ENCODE data around the gene ZKSCAN1.

The ZKSCAN1 gene

DNA sequence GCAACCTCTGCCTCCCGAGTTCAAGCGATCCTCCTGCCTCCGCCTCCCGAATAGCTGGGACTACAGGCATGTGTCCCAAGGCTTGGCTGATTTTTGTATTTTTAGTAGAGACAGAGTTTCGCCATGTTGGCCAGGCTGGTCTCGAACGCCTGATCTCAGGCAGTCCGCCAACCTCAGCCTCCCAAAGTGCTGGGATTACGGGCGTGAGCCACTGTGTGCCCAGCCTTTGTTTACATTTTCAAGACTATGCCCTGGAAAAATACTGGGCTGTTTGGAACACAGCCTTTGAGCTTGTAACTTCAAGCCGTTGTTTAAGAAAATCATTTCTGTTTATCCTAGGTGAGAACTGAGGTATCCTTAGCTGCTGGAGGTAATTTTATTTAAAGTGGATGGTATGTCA, 1.9 kb downstream of the ZKSCAN1 start:
- TF ChIP-seq, protein P1, sequence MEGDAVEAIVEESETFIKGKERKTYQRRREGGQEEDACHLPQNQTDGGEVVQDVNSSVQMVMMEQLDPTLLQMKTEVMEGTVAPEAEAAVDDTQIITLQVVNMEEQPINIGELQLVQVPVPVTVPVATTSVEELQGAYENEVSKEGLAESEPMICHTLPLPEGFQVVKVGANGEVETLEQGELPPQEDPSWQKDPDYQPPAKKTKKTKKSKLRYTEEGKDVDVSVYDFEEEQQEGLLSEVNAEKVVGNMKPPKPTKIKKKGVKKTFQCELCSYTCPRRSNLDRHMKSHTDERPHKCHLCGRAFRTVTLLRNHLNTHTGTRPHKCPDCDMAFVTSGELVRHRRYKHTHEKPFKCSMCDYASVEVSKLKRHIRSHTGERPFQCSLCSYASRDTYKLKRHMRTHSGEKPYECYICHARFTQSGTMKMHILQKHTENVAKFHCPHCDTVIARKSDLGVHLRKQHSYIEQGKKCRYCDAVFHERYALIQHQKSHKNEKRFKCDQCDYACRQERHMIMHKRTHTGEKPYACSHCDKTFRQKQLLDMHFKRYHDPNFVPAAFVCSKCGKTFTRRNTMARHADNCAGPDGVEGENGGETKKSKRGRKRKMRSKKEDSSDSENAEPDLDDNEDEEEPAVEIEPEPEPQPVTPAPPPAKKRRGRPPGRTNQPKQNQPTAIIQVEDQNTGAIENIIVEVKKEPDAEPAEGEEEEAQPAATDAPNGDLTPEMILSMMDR (conservative IDR thresholded peaks at IDR 0.05; ENCODE audit: low read depth, low read length): no peak
- no peak overlapping the region for H3K4me3 ChIP-seq (ENCODE audit: low read depth, low read length)
- DNase-seq (ENCODE audit: low read depth): no peak

DNA sequence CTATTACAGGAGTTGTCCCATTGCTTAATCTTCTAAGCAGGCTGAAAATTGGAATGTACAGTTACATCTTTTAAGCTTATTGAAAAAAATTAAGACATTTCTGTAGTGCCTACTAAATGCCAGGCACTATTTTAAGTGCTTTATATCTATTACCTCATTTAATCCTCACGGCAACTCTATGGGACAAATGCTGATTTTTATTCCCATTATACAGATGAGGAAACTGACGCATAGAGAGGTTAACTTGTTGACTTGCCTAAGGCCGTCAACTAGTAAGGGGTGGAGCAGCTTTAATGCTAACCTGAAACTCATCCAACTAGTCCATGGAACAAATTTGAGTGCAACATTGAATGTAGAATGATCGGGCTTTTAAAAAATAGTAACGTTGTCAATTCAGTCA, 2.5 kb downstream of the ZKSCAN1 start:
- TF ChIP-seq, protein P1 (conservative IDR thresholded peaks at IDR 0.05; ENCODE audit: low read depth, low read length): no peak
- DNase-seq (ENCODE audit: low read depth): no peak
- no peak overlapping the region for H3K4me3 ChIP-seq (ENCODE audit: low read depth, low read length)

DNA sequence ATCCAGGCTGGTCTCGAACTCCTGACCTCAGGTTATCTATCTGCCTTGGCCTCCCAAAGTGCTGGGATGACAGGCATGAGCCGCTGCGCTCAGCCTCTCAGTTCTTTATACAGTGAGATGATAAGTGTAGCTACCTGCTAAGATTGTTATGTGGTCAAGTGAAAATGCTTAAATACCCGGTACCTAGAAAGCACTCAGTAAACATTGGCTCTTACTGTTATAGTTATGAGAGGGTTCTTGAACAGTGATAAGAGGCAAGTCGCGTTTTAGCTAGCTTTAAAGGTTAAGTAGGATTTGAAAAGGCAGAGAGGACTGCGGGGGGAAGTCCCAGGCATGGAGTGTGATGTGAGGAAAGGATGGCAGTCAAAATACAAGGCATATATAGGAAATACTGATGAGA, 4.5 kb downstream of the ZKSCAN1 start:
- no peak overlapping the region for H3K4me3 ChIP-seq (ENCODE audit: low read depth, low read length)
- DNase-seq (ENCODE audit: low read depth): no peak
- TF ChIP-seq, protein P1 (conservative IDR thresholded peaks at IDR 0.05; ENCODE audit: low read depth, low read length): no peak

DNA sequence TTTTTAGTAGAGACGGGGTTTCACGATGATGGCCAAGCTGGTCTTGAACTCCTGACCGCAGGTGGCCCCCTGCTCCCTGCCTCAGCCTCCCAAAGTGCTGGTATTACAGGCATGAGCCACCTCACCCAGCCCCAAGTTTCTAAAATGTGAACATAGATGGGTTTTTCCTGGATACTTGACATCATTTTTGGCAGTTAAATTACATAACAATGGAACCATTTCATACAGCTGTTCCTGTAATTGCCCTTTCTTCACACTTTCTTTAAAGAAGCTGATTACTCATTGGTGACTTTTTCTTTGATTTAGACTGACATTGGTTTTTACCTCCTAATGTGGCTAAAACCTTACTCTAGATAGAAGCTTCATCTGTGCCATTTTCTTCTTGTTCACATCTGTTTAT, 5.9 kb downstream of the ZKSCAN1 start:
- no peak overlapping the region for H3K4me3 ChIP-seq (ENCODE audit: low read depth, low read length)
- TF ChIP-seq, protein P1 (conservative IDR thresholded peaks at IDR 0.05; ENCODE audit: low read depth, low read length): no peak
- DNase-seq (ENCODE audit: low read depth): no peak

DNA sequence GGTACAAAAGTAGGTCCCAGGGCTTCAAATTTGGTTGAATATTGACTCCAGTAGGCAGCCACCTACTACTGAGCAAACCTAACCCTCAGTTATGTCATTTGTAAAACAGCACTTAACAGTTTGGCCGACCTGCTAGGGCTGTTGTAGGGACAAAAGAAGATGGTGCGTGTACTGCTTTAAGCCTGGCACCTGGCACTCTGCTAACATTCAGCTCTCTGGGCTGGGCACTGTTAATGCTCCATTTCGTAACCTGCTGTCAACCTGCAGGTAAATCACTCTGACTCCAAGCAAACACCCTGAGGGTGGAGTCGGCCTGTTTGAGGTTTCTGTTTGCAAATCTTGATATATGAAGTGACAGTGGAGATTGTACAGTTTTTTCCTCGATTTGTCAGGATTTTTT, 7.2 kb downstream of the ZKSCAN1 start:
- TF ChIP-seq, protein P1 (conservative IDR thresholded peaks at IDR 0.05; ENCODE audit: low read depth, low read length): no peak
- no peak overlapping the region for H3K4me3 ChIP-seq (ENCODE audit: low read depth, low read length)
- no peak for DNase-seq (ENCODE audit: low read depth)

DNA sequence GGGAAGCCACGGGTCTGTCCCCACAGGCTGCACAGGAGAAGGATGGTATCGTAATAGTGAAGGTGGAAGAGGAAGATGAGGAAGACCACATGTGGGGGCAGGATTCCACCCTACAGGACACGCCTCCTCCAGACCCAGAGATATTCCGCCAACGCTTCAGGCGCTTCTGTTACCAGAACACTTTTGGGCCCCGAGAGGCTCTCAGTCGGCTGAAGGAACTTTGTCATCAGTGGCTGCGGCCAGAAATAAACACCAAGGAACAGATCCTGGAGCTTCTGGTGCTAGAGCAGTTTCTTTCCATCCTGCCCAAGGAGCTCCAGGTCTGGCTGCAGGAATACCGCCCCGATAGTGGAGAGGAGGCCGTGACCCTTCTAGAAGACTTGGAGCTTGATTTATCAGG, 8.1 kb downstream of the ZKSCAN1 start:
- TF ChIP-seq, protein P1 (conservative IDR thresholded peaks at IDR 0.05; ENCODE audit: low read depth, low read length): no peak
- H3K4me3 ChIP-seq (ENCODE audit: low read depth, low read length): no peak overlapping the region
- no peak for DNase-seq (ENCODE audit: low read depth)

DNA sequence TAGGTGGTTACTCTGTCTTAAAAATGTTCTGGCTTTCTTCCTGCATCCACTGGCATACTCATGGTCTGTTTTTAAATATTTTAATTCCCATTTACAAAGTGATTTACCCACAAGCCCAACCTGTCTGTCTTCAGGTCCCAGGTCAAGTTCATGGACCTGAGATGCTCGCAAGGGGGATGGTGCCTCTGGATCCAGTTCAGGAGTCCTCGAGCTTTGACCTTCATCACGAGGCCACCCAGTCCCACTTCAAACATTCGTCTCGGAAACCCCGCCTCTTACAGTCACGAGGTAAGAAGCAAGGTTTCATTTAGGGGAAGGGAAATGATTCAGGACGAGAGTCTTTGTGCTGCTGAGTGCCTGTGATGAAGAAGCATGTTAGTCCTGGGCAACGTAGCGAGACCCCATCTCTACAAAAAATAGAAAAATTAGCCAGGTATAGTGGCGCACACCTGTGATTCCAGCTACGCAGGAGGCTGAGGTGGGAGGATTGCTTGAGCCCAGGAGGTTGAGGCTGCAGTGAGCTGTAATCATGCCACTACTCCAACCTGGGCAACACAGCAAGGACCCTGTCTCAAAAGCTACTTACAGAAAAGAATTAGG, 8.7 kb downstream of the ZKSCAN1 start:
- no peak for DNase-seq (ENCODE audit: low read depth)
- TF ChIP-seq, protein P1 (conservative IDR thresholded peaks at IDR 0.05; ENCODE audit: low read depth, low read length): no peak

More for the DNA sequence above, 8.7 kb downstream of the ZKSCAN1 start:
- H3K4me3 ChIP-seq (ENCODE audit: low read depth, low read length): no peak overlapping the region
